Parathyroid adenoma (tissue), 2 donors: Measurements from ENCODE around the gene LYRM1.
"Not testable (repeated sequence)": the region's sequence is repeated elsewhere in the genome, so short reads cannot be mapped to it uniquely, and the experiment has no call there.

Source experiments
- H2AFZ ChIP-seq: fragments of 300-600 bp; sonication (generic); one replicate; pipeline ENCODE4 v1.7.0; 2017; ENCODE audit warnings: antibody characterized with exemption, mild to moderate bottlenecking
- H3K27ac ChIP-seq: fragments of 300-600 bp; sonication (generic); one replicate; pipeline ENCODE4 v1.7.0; 2017
- H3K27me3 ChIP-seq: fragments of 300-600 bp; sonication (generic); one replicate; pipeline ENCODE4 v1.7.0; 2017; ENCODE audit warnings: low read length; ENCODE audit not compliant: control insufficient read depth, insufficient read depth
- H3K36me3 ChIP-seq: fragments of 300-600 bp; sonication (generic); one replicate; pipeline ENCODE4 v1.7.0; 2017; ENCODE audit warnings: low read length; ENCODE audit not compliant: control insufficient read depth, insufficient read depth
- H3K4me1 ChIP-seq: fragments of 300-600 bp; sonication (generic); one replicate; pipeline ENCODE4 v1.7.0; 2017; ENCODE audit warnings: control low read depth
- H3K4me2 ChIP-seq: fragments of 300-600 bp; sonication (generic); one replicate; pipeline ENCODE4 v1.7.0; 2017; ENCODE audit warnings: low read length
- H3K4me3 ChIP-seq: fragments of 300-600 bp; sonication (generic); one replicate; pipeline ENCODE4 v1.7.0; 2017; ENCODE audit warnings: low read depth, low read length
- H3K79me2 ChIP-seq: fragments of 300-600 bp; sonication (generic); one replicate; pipeline ENCODE4 v1.7.0; 2017; ENCODE audit warnings: control low read depth
- H3K9ac ChIP-seq: fragments of 300-600 bp; sonication (generic); one replicate; pipeline ENCODE4 v1.7.0; 2017; ENCODE audit warnings: mild to moderate bottlenecking
- H3K9me3 ChIP-seq: fragments of 300-600 bp; sonication (generic); one replicate; pipeline ENCODE4 v1.7.0; 2017; ENCODE audit warnings: low read length; ENCODE audit not compliant: control insufficient read depth
- CTCF ChIP-seq: fragments of 300-600 bp; sonication (generic); IDR thresholded peaks from one replicate; pipeline ENCODE4 v1.7.0; 2017; ENCODE audit warnings: antibody characterized with exemption, mild to moderate bottlenecking
- donor health status: primary hyperparathyroidism.

LYRM1 gene

GRCh38 chr16:20971401-20971800 lies 70.8 kb downstream of the LYRM1 start:
- H3K79me2 ChIP-seq, result no peaks in the 10 kb centered on the region
- no peaks in the 10 kb centered on the region for H3K9me3 ChIP-seq
- H3K4me3 ChIP-seq, result no peak overlapping the region
- no peaks in the 10 kb centered on the region for H3K36me3 ChIP-seq
- no peak overlapping the region for H3K4me2 ChIP-seq
- no peaks in the 10 kb centered on the region for H3K27me3 ChIP-seq
- H3K4me1 ChIP-seq, result no peaks in the 10 kb centered on the region
- TF ChIP-seq CTCF, result no peak
- H3K9ac ChIP-seq, result no peak overlapping the region
- no peak overlapping the region for H2AFZ ChIP-seq
- no peak overlapping the region for H3K27ac ChIP-seq

- not testable (repeated sequence) for H2AFZ ChIP-seq, H3K36me3 ChIP-seq, H3K79me2 ChIP-seq, H3K9ac ChIP-seq, H3K4me1 ChIP-seq, H3K27me3 ChIP-seq, H3K4me3 ChIP-seq, H3K4me2 ChIP-seq, H3K9me3 ChIP-seq, H3K27ac ChIP-seq
These were observed 72.6 kb downstream of the LYRM1 start for GRCh38 chr16:20973201-20973600.
